ENCODE results near the gene KRTAP6-2. TPM values are rescaled to one million over a fixed set of nuclear protein-coding genes. Genes with fewer than 3 reads are reported as not detected.

Gene KRTAP6-2
- polyA plus RNA-seq (2013): not detected in 2 replicates

DNA sequence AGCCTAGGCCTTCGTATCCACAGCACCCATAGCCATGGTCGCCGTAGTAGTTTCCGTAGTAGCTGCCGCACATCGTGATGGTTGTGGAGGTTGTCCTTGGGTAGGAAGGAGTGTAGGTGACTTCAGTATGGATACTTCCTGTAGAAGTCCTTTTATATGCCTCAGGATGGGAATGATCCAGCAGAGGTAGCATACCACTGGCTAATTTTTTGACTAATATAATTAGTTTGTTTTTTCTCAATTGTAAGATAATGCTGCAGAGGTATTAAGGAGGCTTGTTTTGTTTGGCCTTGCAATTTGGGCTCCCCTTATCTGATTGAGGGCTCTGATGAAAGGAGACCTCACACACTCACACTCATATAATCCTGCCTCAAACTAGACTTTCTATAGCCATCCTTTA lies at the start of gene KRTAP6-2:
Gene KRTAP6-2 (minus strand): TSS at position 101 of the 400 bp plus-strand sequence. CDS start 28 bp downstream, at position 73.
- no peak within 1 kb of the TSS for H4K12ac ChIP-seq (ENCODE audit: low read depth, low read length)
- H2BK5ac ChIP-seq (ENCODE audit: low read depth, low read length, poor library complexity): no peak within 1 kb of the TSS
- H2AK5ac ChIP-seq (ENCODE audit: low read length): no peak within 1 kb of the TSS
- H3K27ac ChIP-seq (ENCODE audit: low read depth, low read length): no peak within 1 kb of the TSS
- H3K4me3 ChIP-seq (ENCODE audit: low read depth, low read length): no peak within 1 kb of the TSS
- H3K4me2 ChIP-seq (ENCODE audit: low read length): no peak within 1 kb of the TSS
- no peaks in the 10 kb centered on the region for H3K79me2 ChIP-seq (ENCODE audit: control insufficient read depth, insufficient read depth, low read length, poor library complexity)
- H2AFZ ChIP-seq (ENCODE audit: insufficient read depth, low read length, poor library complexity): no peak within 1 kb of the TSS
- H4K8ac ChIP-seq (ENCODE audit: low read depth, low read length): no peak within 1 kb of the TSS
- no peak for DNase-seq
- H3K27me3 ChIP-seq (ENCODE audit: insufficient read depth, low read length): no peaks in the 10 kb centered on the region
- no peak within 1 kb of the TSS for H3K4ac ChIP-seq (ENCODE audit: low read depth, low read length)
- H3K23ac ChIP-seq (ENCODE audit: low read length): no peak within 1 kb of the TSS
- H3K9me3 ChIP-seq (ENCODE audit: insufficient read depth, low read depth, low read length): no peaks in the 10 kb centered on the region
- H3K79me1 ChIP-seq (ENCODE audit: low read length): no peaks in the 10 kb centered on the region
- no peak within 1 kb of the TSS for H2BK120ac ChIP-seq (ENCODE audit: insufficient read depth, low read length, poor library complexity)
- H3K14ac ChIP-seq (ENCODE audit: low read length): no peak within 1 kb of the TSS
- H2BK12ac ChIP-seq (ENCODE audit: low read length): no peak within 1 kb of the TSS
- no peaks in the 10 kb centered on the region for H3K36me3 ChIP-seq (ENCODE audit: control insufficient read depth in 1 of 2, insufficient read depth in 2 of 2, low read length in 2 of 2)
- H4K91ac ChIP-seq (ENCODE audit: low read depth, low read length): no peak within 1 kb of the TSS
- H3K9ac ChIP-seq (ENCODE audit: low read length): no peak within 1 kb of the TSS
- no CpG with 5 or more reads among the region's 6 CpGs for WGBS (ENCODE audit: extremely low coverage, insufficient coverage, insufficient read length)
- no peak within 1 kb of the TSS for H3K18ac ChIP-seq (ENCODE audit: low read length)
- no peaks in the 10 kb centered on the region for H3K4me1 ChIP-seq (ENCODE audit: control insufficient read depth in 1 of 2, insufficient read depth in 2 of 2, low read length in 2 of 2)

GRCh38 chr21:30646904-30647414 lies 48.3 kb upstream of the KRTAP6-2 start:
- Histone ChIP-seq H2AK5ac (ENCODE audit: low read length) (no peak overlapping the region), H3K36me3 (ENCODE audit: control insufficient read depth in 1 of 2, insufficient read depth in 2 of 2, low read length in 2 of 2) (no peaks in the 10 kb centered on the region), H2BK12ac (ENCODE audit: low read length) (no peak overlapping the region), H3K79me1 (ENCODE audit: low read length) (no peaks in the 10 kb centered on the region), H3K4me2 (ENCODE audit: low read length) (no peak overlapping the region), H3K27ac (ENCODE audit: low read depth, low read length) (no peak overlapping the region), H4K91ac (ENCODE audit: low read depth, low read length) (no peak overlapping the region), H3K9me3 (ENCODE audit: insufficient read depth, low read depth, low read length) (no peaks in the 10 kb centered on the region), H3K4ac (ENCODE audit: low read depth, low read length) (no peak overlapping the region), H3K18ac (ENCODE audit: low read length) (no peak overlapping the region), H3K79me2 (ENCODE audit: control insufficient read depth, insufficient read depth, low read length, poor library complexity) (no peaks in the 10 kb centered on the region), H3K27me3 (ENCODE audit: insufficient read depth, low read length) (no peaks in the 10 kb centered on the region), H4K8ac (ENCODE audit: low read depth, low read length) (no peak overlapping the region), H3K23ac (ENCODE audit: low read length) (no peak overlapping the region), H2AFZ (ENCODE audit: insufficient read depth, low read length, poor library complexity) (no peak overlapping the region), H2BK5ac (ENCODE audit: low read depth, low read length, poor library complexity) (no peak overlapping the region), H3K4me1 (ENCODE audit: control insufficient read depth in 1 of 2, insufficient read depth in 2 of 2, low read length in 2 of 2) (no peaks in the 10 kb centered on the region), H4K12ac (ENCODE audit: low read depth, low read length) (no peak overlapping the region), H3K4me3 (ENCODE audit: low read depth, low read length) (no peak overlapping the region), H3K14ac (ENCODE audit: low read length) (no peak overlapping the region), H2BK120ac (ENCODE audit: insufficient read depth, low read length, poor library complexity) (no peak overlapping the region), H3K9ac (ENCODE audit: low read length) (no peak overlapping the region)
- DNase-seq: no peak
- WGBS (ENCODE audit: extremely low coverage, insufficient coverage, insufficient read length): no CpG with 5 or more reads among the region's 1 CpG

- WGBS (ENCODE audit: extremely low coverage, insufficient coverage, insufficient read length): no CpG with 5 or more reads among the region's 2 CpGs
- Histone ChIP-seq H2BK120ac (ENCODE audit: insufficient read depth, low read length, poor library complexity) (no peak within 1 kb of the TSS), H3K18ac (ENCODE audit: low read length) (no peak within 1 kb of the TSS), H2AK5ac (ENCODE audit: low read length) (no peak within 1 kb of the TSS), H3K14ac (ENCODE audit: low read length) (no peak within 1 kb of the TSS), H2AFZ (ENCODE audit: insufficient read depth, low read length, poor library complexity) (no peak within 1 kb of the TSS), H4K8ac (ENCODE audit: low read depth, low read length) (no peak within 1 kb of the TSS), H3K27me3 (ENCODE audit: insufficient read depth, low read length) (no peaks in the 10 kb centered on the region), H3K23ac (ENCODE audit: low read length) (no peak within 1 kb of the TSS), H4K12ac (ENCODE audit: low read depth, low read length) (no peak within 1 kb of the TSS), H3K79me1 (ENCODE audit: low read length) (no peaks in the 10 kb centered on the region), H3K27ac (ENCODE audit: low read depth, low read length) (no peak within 1 kb of the TSS), H3K36me3 (ENCODE audit: control insufficient read depth in 1 of 2, insufficient read depth in 2 of 2, low read length in 2 of 2) (no peaks in the 10 kb centered on the region), H3K4me2 (ENCODE audit: low read length) (no peak within 1 kb of the TSS), H2BK5ac (ENCODE audit: low read depth, low read length, poor library complexity) (no peak within 1 kb of the TSS), H3K79me2 (ENCODE audit: control insufficient read depth, insufficient read depth, low read length, poor library complexity) (no peaks in the 10 kb centered on the region), H3K9ac (ENCODE audit: low read length) (no peak within 1 kb of the TSS), H3K4me3 (ENCODE audit: low read depth, low read length) (no peak within 1 kb of the TSS), H3K4ac (ENCODE audit: low read depth, low read length) (no peak within 1 kb of the TSS), H4K91ac (ENCODE audit: low read depth, low read length) (no peak within 1 kb of the TSS), H3K9me3 (ENCODE audit: insufficient read depth, low read depth, low read length) (no peaks in the 10 kb centered on the region), H3K4me1 (ENCODE audit: control insufficient read depth in 1 of 2, insufficient read depth in 2 of 2, low read length in 2 of 2) (no peaks in the 10 kb centered on the region), H2BK12ac (ENCODE audit: low read length) (no peak within 1 kb of the TSS)
- no peak for DNase-seq
Measured at GRCh38 chr21:30642564-30642963, 43.9 kb upstream of the KRTAP6-2 start, which contains the start of gene KRTAP20-3. KRTAP20-3 (plus strand) TSS chr21:30642864.

- H2AFZ ChIP-seq (ENCODE audit: insufficient read depth, low read length, poor library complexity): no peak overlapping the region
- H4K12ac ChIP-seq (ENCODE audit: low read depth, low read length): no peak overlapping the region
- no peaks in the 10 kb centered on the region for H3K36me3 ChIP-seq (ENCODE audit: control insufficient read depth in 1 of 2, insufficient read depth in 2 of 2, low read length in 2 of 2)
- no peak overlapping the region for H3K27ac ChIP-seq (ENCODE audit: low read depth, low read length)
- DNase-seq: no peak
- H3K4me3 ChIP-seq (ENCODE audit: low read depth, low read length): no peak overlapping the region
- no peak overlapping the region for H3K9ac ChIP-seq (ENCODE audit: low read length)
- H3K18ac ChIP-seq (ENCODE audit: low read length): no peak overlapping the region
- no CpG with 5 or more reads among the region's 3 CpGs for WGBS (ENCODE audit: extremely low coverage, insufficient coverage, insufficient read length)
- H3K4me1 ChIP-seq (ENCODE audit: control insufficient read depth in 1 of 2, insufficient read depth in 2 of 2, low read length in 2 of 2): no peaks in the 10 kb centered on the region
- H3K14ac ChIP-seq (ENCODE audit: low read length): no peak overlapping the region
- no peak overlapping the region for H3K23ac ChIP-seq (ENCODE audit: low read length)
- H4K8ac ChIP-seq (ENCODE audit: low read depth, low read length): no peak overlapping the region
- no peak overlapping the region for H4K91ac ChIP-seq (ENCODE audit: low read depth, low read length)
- no peaks in the 10 kb centered on the region for H3K79me1 ChIP-seq (ENCODE audit: low read length)
- no peak overlapping the region for H2BK12ac ChIP-seq (ENCODE audit: low read length)
- no peak overlapping the region for H3K4me2 ChIP-seq (ENCODE audit: low read length)
- no peak overlapping the region for H3K4ac ChIP-seq (ENCODE audit: low read depth, low read length)
- no peak overlapping the region for H2AK5ac ChIP-seq (ENCODE audit: low read length)
- H2BK5ac ChIP-seq (ENCODE audit: low read depth, low read length, poor library complexity): no peak overlapping the region
- no peak overlapping the region for H2BK120ac ChIP-seq (ENCODE audit: insufficient read depth, low read length, poor library complexity)
- no peaks in the 10 kb centered on the region for H3K79me2 ChIP-seq (ENCODE audit: control insufficient read depth, insufficient read depth, low read length, poor library complexity)
- no peaks in the 10 kb centered on the region for H3K27me3 ChIP-seq (ENCODE audit: insufficient read depth, low read length)
- H3K9me3 ChIP-seq (ENCODE audit: insufficient read depth, low read depth, low read length): no peaks in the 10 kb centered on the region
Measured at GRCh38 chr21:30638686-30639085, 40.0 kb upstream of the KRTAP6-2 start.
